Kidney (tissue), 14 donors: ENCODE measurements around the gene PIK3AP1. TPM values are rescaled to one million over a fixed set of nuclear protein-coding genes. Genes with fewer than 3 reads are reported as not detected.

ENCODE experiments used
- DNase-seq, 5 donors: peaks; one replicate each; pipeline ENCODE4 v3.0.0-alpha.2; 2013 to 2020
- FAIRE-seq: peaks from 2 replicates; lab custom pipeline; 2012; peaks lifted over from hg19 to GRCh38; lab: Jason Lieb, UNC
- H3K27ac ChIP-seq, 2 donors: one replicate each; pipeline ENCODE4 v1.7.0; 2013; ENCODE audit warnings: low read depth in 2 of 2, low read length in 2 of 2, inconsistent platforms in 1 of 2
- H3K27me3 ChIP-seq: one replicate; pipeline ENCODE4 v1.7.1; 2013; ENCODE audit warnings: low read length, inconsistent platforms; ENCODE audit not compliant: control insufficient read depth, insufficient read depth
- H3K36me3 ChIP-seq, 3 donors: one replicate each; pipeline versions ENCODE4 v1.7.0 to v1.7.1; 2013; ENCODE audit warnings: low read length in 3 of 3, control low read depth in 1 of 3, inconsistent platforms in 1 of 3; ENCODE audit not compliant: insufficient read depth in 3 of 3, control insufficient read depth in 2 of 3
- H3K4me1 ChIP-seq, 3 donors: one replicate each; pipeline versions ENCODE4 v1.7.0 to v1.7.1; 2013; ENCODE audit warnings: low read length in 3 of 3, inconsistent platforms in 1 of 3, low read depth in 1 of 3; ENCODE audit not compliant: control insufficient read depth in 2 of 3, insufficient read depth in 2 of 3
- H3K4me3 ChIP-seq, 3 donors: one replicate each; pipeline versions ENCODE4 v1.7.0 to v1.8.1; 2013; ENCODE audit warnings: low read length in 3 of 3, control low read depth in 1 of 3, inconsistent platforms in 1 of 3
- H3K9ac ChIP-seq, 3 donors: one replicate each; pipeline versions ENCODE4 v1.7.0 to v1.7.1; 2013; ENCODE audit warnings: low read length in 3 of 3, control low read depth in 1 of 3, inconsistent platforms in 1 of 3
- H3K9me3 ChIP-seq, 3 donors: one replicate each; pipeline versions ENCODE4 v1.7.0 to v1.7.1; 2013; ENCODE audit warnings: low read length in 3 of 3, control low read depth in 1 of 3, inconsistent platforms in 1 of 3; ENCODE audit not compliant: control insufficient read depth in 2 of 3, insufficient read depth in 1 of 3
- CTCF ChIP-seq: IDR thresholded peaks from 3 replicates; pipeline ENCODE4 v1.5.1; 2012; ENCODE audit warnings: mild to moderate bottlenecking, moderate library complexity, borderline replicate concordance; ENCODE audit not compliant: insufficient read depth; ENCODE audit errors: extremely low read depth
- intact Hi-C: fragments of 100-400 bp; cut with DNase I; formaldehyde crosslinking; loops from one replicate; pipeline ENCODE4 v1.11.1; 2022
- polyA plus RNA-seq: library from polyadenylated mRNA; stranded (reverse); fragments of 350-450 nt; fragmentation: Illumina TruSeq; extraction: RNeasy Lipid Tissue Mini Kit (QIAGEN cat#74804); gene quantifications from one replicate; pipeline ENCODE4 v1.2.3, GENCODE V29; 2014; ENCODE audit warnings: low read depth, low replicate concordance; ENCODE audit not compliant: insufficient read depth
- total RNA-seq: library from RNA; stranded (reverse); fragmentation: NEBNext Ultra II Directional; extraction: Animal tissue kit (Norgen Biotek cat#: 25700); gene quantifications from one replicate; pipeline ENCODE4 v1.2.1, GENCODE V29; 2021
- donor health status: control.
- donor health status: control.
- donor health status: control.
- donor health status: control.
- donor health status: control.
- donor health status: DM: yes; HTN: yes; CAD: no.
- donor health status: Normal renal cell carcinoma (clear cell type).

The PIK3AP1 gene
- total and polyA plus RNA-seq, 2 donors from 2014 or later: 6.5 to 28.4 TPM

DNA sequence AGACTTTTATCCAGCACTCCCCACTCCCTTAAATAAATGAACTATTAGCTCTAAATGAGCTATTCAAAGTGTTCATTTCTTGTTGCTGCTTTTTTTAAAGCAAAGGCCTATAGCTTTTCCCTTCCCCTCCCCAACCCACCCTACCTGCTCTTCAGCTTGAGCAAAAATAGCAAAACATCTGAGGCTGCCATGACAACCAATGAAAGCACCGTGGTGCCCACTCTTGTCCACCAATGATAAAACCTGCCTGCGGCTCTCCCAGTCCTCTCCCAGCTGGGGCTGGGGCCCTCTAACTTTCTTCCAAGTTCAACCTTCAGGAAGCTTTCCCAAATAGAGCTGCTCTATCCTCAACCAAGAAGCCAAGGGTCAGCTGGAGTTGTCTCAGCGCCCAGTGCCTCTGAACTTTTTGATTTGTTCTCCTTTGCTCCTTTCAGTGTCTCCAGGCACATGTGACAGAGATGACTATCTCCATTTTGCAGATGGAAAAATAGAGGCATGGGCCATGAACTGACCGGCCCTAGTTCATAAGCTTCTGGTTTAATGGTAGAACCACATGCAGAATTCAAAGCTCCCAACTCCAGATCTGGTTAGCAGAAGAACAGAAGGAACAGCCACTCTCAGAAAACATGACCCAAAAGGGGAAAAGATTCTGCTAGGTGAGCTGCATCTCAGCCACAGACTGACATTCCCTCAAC, 47.7 kb downstream of the PIK3AP1 start:
- Histone ChIP-seq H3K9ac (no peak overlapping the region), H3K4me3 (peak overlapping the region in 1 of 3 donors; percentile 51)

GRCh38 chr10:96671211-96671890, 49.0 kb downstream of the PIK3AP1 start:
- H3K9ac ChIP-seq: no peak overlapping the region
- intact Hi-C loops: no loop called here
- no peak for DNase-seq
- FAIRE-seq: no peak
- no peak overlapping the region for H3K4me3 ChIP-seq
- no peaks in the 10 kb centered on the region for H3K36me3 ChIP-seq
- peaks cover 6 to 22% (median 12%) of the 10 kb centered on the region in 3 donors for H3K4me1 ChIP-seq
- no peak overlapping the region for H3K27ac ChIP-seq
- H3K9me3 ChIP-seq: no peaks in the 10 kb centered on the region
- TF ChIP-seq CTCF: no peak
- H3K27me3 ChIP-seq: no peaks in the 10 kb centered on the region

More for the DNA sequence above, 47.7 kb downstream of the PIK3AP1 start:
- H3K27ac ChIP-seq: peak overlapping the region; percentile 75 to 90
- intact Hi-C loops: no loop called here
- FAIRE-seq (no peak), DNase-seq (peak in 4 of 5 donors; percentile 53 to 74 (median 64))
- no peaks in the 10 kb centered on the region for H3K9me3 ChIP-seq
- no peaks in the 10 kb centered on the region for H3K27me3 ChIP-seq
- no peaks in the 10 kb centered on the region for H3K36me3 ChIP-seq
- H3K4me1 ChIP-seq: peaks cover 6 to 22% (median 12%) of the 10 kb centered on the region in 3 donors
- no peak for TF ChIP-seq CTCF

- no peak for DNase-seq
- no peak for FAIRE-seq
- H3K36me3 ChIP-seq: no peaks in the 10 kb centered on the region
- peaks cover 6 to 22% (median 10%) of the 10 kb centered on the region in 3 donors for H3K4me1 ChIP-seq
- no peak for TF ChIP-seq CTCF
- H3K9ac ChIP-seq: no peak overlapping the region
- no peaks in the 10 kb centered on the region for H3K9me3 ChIP-seq
- no peak overlapping the region for H3K27ac ChIP-seq
- H3K4me3 ChIP-seq: no peak overlapping the region
- intact Hi-C loops: no loop called here
- no peaks in the 10 kb centered on the region for H3K27me3 ChIP-seq
Measured at GRCh38 chr10:96670786-96671185, 49.5 kb downstream of the PIK3AP1 start.
